Nucleus accumbens (tissue), 56 donors: ENCODE results near the gene SALL3.
"Not testable (repeated sequence)": the region's sequence is repeated elsewhere in the genome, so short reads cannot be mapped to it uniquely, and the experiment has no call there.

ENCODE experiments used
- DNase-seq, 56 donors: peaks; one replicate each; lab custom pipeline; 2025; lab: John Stamatoyannopoulos, UW

Gene SALL3

GRCh38 chr18:78964727-78965126, 14.9 kb upstream of the SALL3 start:
- not testable (repeated sequence) for DNase-seq

- no peak for DNase-seq
Measured at GRCh38 chr18:78965260-78965659, 14.4 kb upstream of the SALL3 start.

- no peak for DNase-seq
Measured at GRCh38 chr18:78965917-78966792, 13.5 kb upstream of the SALL3 start.

GRCh38 chr18:78966793-78967106, 12.9 kb upstream of the SALL3 start:
- no peak for DNase-seq

- no peak for DNase-seq
Measured at GRCh38 chr18:78967692-78968091, 11.9 kb upstream of the SALL3 start.

GRCh38 chr18:78969574-78970315, 9.9 kb upstream of the SALL3 start:
- no peak for DNase-seq

- no peak for DNase-seq
Measured at GRCh38 chr18:78970774-78971333, 8.8 kb upstream of the SALL3 start.

GRCh38 chr18:78971511-78972245, 7.9 kb upstream of the SALL3 start:
- DNase-seq, result no peak

- no peak for DNase-seq
Measured at GRCh38 chr18:78972385-78972918, 7.2 kb upstream of the SALL3 start.

GRCh38 chr18:78972930-78973331, 6.7 kb upstream of the SALL3 start:
- DNase-seq, result no peak

- DNase-seq, result no peak
Measured at GRCh38 chr18:78973357-78974083, 6.1 kb upstream of the SALL3 start.

- peak in 1 of 56 donors; percentile 35 for DNase-seq
Measured at GRCh38 chr18:78974115-78974761, 5.4 kb upstream of the SALL3 start.

- no peak for DNase-seq
Measured at GRCh38 chr18:78975292-78975691, 4.3 kb upstream of the SALL3 start.

GRCh38 chr18:78975699-78976335, 3.8 kb upstream of the SALL3 start:
- no peak for DNase-seq

- no peak for DNase-seq
Measured at GRCh38 chr18:78976765-78977636, 2.6 kb upstream of the SALL3 start.

GRCh38 chr18:78977637-78978348, 1.8 kb upstream of the SALL3 start:
- DNase-seq, result no peak

GRCh38 chr18:78978349-78979055, 1.1 kb upstream of the SALL3 start:
- peak in 4 of 56 donors; percentile 30 to 69 (median 46) for DNase-seq
